GM12873 (cell line): ENCODE results near the gene GPR4.

Experiments used
- CTCF ChIP-seq: IDR thresholded peaks from 2 replicates; pipeline ENCODE4 v1.5.1; 2012; ENCODE audit warnings: low read depth, mild to moderate bottlenecking, moderate library complexity, low read length, control low read depth; ENCODE audit not compliant: insufficient read depth; ENCODE audit errors: missing control alignments

The GPR4 gene

GRCh38 chr19:45600340-45600885 is 1.6 kb downstream of the GPR4 start:
- no peak for TF ChIP-seq CTCF

- TF ChIP-seq CTCF: no peak
Measured at GRCh38 chr19:45599286-45599685, 2.7 kb downstream of the GPR4 start.

- no peak for TF ChIP-seq CTCF
Measured at GRCh38 chr19:45598267-45599001, 3.6 kb downstream of the GPR4 start.

DNA sequence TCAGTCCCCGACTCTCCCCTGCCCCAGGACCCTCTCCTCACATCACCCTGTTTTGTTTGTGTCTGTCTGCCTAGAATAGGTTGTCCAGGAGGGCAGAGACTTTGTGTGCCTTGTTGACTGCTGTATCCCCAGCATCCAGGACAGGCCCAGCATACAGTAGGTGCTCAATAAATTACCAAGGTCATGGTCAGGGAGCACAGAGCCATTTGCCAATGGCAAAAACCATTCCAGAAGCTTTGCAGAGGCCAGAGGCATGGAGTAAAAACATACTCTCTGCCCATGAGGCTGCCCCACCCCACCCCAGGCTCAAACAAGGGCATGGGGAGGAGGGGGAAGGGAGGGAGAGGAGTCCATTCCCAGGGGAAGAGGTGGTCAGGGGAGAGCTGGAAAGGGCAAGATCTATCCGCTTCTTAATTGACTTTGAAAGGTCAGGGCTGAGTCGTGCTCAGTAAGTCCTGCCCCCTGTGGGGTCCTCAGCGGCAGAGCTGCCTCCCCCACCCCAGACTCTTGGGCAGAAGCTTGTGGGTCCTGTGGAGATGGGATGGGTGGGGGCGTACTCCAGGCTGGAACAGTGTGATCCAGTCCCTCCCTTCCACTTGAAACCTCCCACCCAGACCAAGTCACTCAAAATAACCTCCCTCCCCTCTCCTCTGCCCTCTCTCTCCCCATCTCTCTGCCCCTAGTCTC is 4.4 kb downstream of the GPR4 start:
- TF ChIP-seq CTCF: no peak

DNA sequence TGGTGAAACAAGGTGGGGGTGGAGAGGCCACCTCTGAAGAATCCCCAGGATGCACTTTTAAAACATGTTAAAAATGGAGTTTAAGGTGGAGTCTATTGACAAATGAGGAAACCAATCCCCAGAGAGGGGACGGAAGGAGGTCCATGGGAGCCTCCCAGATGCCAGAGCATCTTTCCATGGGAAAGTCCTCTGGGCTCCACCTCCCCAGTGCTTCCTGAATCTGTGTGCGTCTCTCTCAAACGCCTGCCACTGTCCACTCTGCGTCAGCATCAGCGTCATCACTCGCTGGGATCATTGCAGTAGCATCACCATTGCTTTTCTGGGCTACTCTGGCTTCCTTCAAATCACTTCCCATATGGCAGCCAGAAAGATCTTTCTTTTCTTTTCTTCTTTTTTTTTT is 6.2 kb downstream of the GPR4 start:
- no peak for TF ChIP-seq CTCF

DNA sequence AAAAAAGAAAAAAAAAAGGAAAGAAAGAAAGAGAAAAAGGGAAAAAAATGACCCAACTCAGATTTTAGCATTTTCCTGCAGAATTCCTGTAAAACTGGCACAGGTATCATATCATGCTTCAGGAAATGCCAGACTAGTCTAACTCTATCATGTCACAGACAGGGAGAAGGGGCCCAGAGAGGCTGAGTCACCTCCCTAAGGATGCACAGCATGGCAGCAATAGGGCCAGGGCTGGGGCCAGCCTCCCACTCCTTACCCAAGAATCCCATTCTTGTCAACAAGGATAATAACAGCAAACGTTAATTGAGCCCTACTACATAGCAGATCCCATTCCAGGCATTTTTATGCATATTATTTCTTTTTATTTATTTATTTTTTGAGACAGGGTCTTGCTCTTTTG is 8.5 kb downstream of the GPR4 start:
- no peak for TF ChIP-seq CTCF

DNA sequence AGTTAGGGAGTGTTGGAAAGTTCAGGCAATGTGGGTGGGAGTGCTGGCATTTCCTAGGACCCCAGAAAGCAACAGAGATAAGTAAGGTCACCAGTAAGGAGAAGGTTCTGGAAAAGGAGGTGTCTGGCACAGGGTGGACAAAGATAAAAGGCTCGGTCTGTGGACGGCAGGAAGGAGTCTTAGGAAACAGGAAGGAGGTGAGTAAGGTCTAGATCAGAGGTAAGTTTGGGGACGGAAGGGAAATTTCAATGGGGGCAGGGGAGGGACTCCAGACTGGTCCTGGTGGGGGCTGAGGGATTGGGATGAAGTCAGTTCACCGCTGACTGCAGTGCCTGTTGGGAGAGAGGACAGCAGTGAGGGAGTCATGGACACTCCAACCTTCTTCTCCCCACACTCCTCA is 9.6 kb downstream of the GPR4 start:
- TF ChIP-seq CTCF: no peak
